ENCODE data around the gene FBXO5.

FBXO5 gene

DNA sequence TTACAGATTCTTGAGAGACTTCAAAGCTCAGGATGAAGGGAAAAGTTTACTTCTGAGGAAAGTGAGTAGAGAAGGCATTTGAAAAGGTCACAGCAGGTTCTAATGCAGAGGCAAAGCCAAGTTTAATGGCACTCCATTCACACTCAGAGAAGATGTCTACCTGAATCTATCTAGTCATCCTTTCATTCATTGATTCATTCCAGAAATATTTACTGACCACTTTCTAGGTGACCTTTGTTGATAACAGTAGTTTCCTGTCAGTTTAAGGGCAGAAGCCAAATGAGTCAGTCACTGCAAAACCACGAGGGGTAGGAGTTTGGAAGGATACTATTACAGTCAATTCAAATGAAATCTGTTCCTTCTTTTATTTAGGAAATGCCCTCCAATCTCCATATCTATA lies 30.8 kb downstream of the FBXO5 start:
- no peak for DNase-seq (ENCODE audit: low read depth, low spot score)

DNA sequence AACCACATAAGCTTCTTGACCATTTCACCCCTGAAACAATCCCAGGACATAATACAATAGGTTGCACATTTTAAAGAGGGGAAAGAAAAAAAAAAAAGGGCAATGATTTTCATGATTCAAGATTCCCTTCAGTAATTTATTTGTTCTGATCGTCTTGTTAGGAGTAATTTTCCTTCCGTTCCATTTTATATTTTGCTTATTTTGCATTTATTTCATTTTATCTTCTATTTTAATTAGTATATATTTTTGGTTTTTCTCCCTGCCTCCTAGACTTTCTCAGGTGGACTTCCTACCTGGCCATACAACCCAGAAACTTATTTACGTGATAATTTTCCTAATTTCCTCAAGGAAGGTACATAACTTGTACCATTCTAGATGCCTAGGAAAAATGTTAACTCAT lies 32.6 kb downstream of the FBXO5 start:
- DNase-seq (ENCODE audit: low read depth, low spot score) = no peak

DNA sequence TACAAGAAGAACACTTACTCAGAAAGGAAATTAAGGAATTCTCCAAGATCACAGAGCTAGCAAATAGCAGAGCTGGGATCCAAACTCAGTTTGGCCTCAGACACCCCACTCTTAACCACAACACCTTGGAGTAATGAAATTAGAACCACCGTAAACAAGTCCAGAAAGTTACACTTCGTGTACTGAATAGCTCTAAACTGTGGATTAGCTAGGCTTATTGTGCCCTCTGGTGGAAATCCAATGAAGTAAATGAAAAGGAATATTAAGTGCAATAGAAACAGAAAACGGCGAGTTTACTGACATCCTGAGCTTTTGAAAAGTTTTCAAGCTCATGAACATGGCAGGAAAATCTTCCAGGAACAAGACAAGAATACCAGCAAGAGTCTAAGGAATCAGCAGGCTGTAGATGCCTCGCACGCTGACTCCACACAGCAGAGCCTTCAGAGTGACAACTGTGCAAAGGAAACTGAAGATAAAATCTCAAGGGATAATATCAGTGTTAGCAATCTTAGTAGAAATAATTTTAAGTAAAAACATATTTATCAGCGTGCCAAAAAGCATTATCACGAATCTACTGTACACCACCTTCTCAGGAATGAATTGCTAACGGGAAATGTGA lies 34.6 kb downstream of the FBXO5 start:
- no peak for DNase-seq (ENCODE audit: low read depth, low spot score)

- DNase-seq (ENCODE audit: low read depth, low spot score) = no peak
Observed at GRCh38 chr6:152946995-152947394, 35.8 kb downstream of the FBXO5 start.

DNA sequence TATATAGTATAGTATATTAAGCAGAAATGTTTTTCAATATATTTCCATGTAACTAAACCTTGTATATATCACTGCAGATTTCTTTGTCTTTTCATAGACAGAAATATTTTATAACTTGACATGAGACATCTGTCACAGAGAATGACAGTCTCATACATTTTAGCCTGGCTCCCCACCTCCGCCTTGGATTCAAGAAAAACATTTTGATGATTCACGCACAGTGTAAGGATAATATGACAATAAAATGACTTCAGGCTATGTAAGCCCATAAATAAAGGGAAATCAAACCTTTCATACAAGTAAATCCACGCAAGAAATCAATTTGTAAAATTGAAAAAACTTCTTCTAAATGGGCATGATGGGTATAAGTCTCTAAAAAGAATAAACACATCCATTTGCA lies 36.4 kb downstream of the FBXO5 start:
- no peak for DNase-seq (ENCODE audit: low read depth, low spot score)

DNA sequence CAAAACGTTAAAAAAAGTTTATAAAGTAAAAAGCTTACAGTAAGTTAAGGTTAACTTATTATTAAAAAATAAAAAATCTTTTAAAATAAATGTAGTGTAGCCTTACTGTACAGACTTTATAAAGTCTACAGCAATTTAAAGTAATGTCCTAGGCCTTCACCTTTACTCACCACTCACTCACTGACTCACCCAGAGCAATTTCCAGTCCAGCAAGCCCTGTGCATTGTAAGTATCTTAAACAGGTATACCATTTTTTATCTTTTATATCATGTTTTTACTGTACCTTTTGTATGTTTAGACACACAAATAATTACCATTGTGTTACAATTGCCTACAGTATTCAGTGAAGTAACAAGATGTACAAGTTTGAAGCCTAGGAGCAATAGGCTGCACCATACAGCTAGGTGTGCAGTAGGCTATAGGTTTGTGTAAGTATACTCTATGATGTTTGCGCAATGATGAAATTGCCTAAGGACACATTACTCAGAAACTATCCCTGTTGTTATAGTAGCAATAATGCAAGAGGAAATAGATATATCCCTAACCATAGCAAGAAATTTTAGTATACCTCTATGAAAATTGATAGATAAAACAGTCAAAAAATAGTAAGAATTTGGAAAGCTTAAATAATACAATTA lies 39.5 kb downstream of the FBXO5 start:
- DNase-seq (ENCODE audit: low read depth, low spot score) = no peak

- DNase-seq (ENCODE audit: low read depth, low spot score) = no peak
Observed at GRCh38 chr6:152942319-152942869, 40.4 kb downstream of the FBXO5 start.

GRCh38 chr6:152941746-152942145 lies 41.1 kb downstream of the FBXO5 start:
- DNase-seq (ENCODE audit: low read depth, low spot score) = no peak

DNA sequence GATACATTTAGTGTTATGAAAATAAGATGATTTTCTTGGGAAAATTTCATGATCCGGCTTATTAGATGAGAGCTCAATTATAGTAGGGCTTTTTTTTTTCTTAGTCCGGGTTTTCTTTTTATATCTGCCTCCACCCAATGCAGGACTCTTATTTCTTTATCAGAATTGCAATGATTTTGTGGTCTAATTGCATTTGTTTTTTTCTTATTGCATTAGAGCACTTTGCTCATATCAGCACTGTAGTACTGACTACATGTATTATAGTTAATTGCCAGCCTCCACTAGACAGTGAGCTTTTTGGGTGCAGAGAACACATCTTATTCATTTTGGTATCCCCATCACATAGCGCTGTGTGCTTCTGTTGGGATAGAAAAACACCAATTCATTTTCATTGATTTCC lies 50.0 kb downstream of the FBXO5 start:
- DNase-seq (ENCODE audit: low read depth, low spot score) = no peak

DNA sequence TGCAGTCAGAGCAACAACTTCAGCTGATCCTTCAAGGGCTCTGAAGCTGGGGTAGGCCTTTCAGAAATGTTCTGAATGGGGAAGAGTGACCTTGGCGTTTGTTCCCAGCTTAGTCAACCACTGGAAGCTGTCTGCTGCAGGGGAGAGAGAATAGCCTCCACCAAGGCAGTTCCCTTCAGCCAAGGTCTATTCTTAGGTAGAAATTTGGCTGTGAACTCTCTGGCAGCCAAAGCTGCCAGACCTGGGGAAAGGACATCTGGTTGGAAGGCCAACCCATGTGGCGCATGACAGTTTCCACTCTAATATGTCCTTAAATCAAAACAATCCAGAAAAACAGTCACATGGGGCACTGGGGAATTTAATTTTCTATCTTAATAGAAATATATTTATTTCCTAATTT lies 60.1 kb downstream of the FBXO5 start:
- DNase-seq (ENCODE audit: low read depth, low spot score) = no peak
